Amniotic stem cell (primary cell): ENCODE data around the gene TSPAN4.

ENCODE experiments used
- DNase-seq: peaks from one replicate; lab custom pipeline; 2025; lab: John Stamatoyannopoulos, UW

TSPAN4 gene

DNA sequence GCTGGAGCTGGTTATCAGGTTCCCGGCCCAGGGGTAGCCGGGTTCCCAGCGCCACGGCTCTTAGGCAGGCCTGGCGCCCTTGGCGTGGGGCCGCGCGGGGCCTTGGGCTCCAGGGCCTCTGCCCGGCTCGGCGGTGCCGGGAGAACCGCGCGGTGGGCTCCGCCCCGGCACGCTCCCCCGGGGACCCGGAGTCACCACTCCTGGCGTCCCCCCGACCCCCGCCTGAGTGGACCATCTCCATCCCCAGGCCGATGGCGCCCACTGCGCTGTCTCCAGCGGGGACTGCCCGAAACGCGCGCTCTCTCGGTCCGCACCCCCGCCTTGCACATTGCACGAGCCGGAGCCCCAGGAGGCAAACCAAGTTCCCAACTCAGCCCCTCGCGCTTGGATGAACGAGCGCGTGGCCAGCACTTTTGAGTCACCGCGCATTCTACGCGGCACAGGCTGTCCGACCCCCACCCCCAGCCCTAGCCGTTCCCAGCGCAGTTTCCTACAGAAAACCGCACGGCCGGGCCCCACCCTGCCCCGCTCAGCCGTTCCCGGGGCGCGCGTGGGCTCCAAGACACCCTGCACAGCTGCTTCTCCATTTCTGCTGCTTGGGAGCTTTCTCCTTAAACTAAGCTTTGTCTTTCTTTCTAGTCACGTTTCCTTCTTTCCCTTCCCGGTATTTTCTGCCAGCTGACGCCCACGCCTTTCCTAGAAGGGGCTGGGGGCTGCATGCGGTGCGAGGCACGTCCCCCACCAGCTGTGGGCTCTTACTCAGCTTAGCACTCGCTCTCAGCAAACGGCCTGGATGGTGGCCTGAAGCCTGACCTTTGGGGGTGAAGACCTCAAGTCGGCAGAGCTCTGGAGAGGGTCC lies 68.6 kb downstream of the TSPAN4 start:
- DNase-seq: peak; percentile 11

DNA sequence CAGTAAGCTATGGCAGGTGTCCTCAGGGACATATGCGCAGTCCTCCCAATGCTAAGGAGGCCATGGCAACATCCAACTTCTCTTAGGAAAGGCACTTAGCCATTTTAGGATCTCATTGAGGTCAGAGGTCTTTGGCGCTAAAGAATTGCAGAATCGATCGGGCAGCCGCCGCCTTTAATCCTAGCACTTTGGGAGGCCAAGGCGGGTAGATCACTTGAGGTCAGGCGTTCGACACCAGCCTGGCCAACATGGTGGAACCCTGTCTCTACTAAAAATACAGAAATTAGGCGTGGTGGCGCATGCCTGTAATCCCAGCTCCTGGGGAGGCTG lies 69.2 kb downstream of the TSPAN4 start:
- no peak for DNase-seq

- DNase-seq: no peak
Observed at GRCh38 chr11:912266-912665, 69.6 kb downstream of the TSPAN4 start.

GRCh38 chr11:913043-913442 lies 70.4 kb downstream of the TSPAN4 start:
- no peak for DNase-seq

GRCh38 chr11:914204-914603 lies 71.6 kb downstream of the TSPAN4 start:
- no peak for DNase-seq

DNA sequence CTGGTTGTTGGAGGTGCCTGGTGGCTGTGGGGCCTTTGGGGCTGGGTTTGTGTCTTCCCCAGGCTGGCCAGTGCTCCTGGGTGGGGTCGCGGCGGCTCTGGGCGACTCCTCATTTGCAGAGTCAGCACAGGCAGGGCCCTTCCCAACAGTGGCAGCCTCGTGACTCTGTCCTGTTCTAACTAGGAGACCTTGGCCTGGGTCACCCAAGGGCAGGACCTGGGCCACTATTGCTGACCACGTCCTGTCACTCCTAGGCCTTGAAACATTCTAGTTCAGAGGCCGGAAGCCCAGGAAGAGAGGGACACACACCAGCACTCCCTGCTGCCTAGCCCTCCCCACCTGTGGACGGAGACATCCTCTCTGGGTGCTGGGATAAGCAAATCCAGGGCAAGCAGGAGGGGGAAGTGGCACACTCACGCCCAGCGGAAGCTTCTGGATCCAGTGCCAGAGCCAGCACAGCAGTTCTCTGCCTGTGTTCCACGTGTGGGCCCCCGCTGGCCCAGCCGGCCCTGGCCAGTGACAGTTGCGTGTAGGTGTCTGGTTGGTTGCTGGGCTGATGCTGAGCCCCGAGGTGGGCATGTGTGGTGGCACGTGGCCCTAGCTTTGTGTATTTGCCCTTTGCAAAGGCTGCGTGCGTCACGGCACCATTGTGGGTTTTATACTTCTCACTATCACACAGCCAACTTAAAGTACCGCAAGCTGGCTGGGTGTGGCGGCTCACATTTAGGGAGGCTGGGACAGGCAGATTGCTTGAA lies 72.3 kb downstream of the TSPAN4 start:
- no peak for DNase-seq
